BLaER1 treated with 17β-estradiol and CSF1 and Interleukin-3, amounts not matched to agents 10 nM and 100 nM (cell line): Measurements from ENCODE around the gene RUSF1.
"Not testable (repeated sequence)": the region's sequence is repeated elsewhere in the genome, so short reads cannot be mapped to it uniquely, and the experiment has no call there.

Experiments used
- H3K27ac ChIP-seq, 11 experiments: shearing (Covaris generic); formaldehyde crosslinking; 2 replicates each; pipeline ENCODE4 v1.8.1; 2022
- H3K27me3 ChIP-seq, 11 experiments: shearing (Covaris generic); formaldehyde crosslinking; 2 replicates each; pipeline ENCODE4 v1.8.1; 2022
- H3K36me3 ChIP-seq, 11 experiments: shearing (Covaris generic); formaldehyde crosslinking; 2 replicates each; pipeline ENCODE4 v1.8.1; 2022
- H3K4me1 ChIP-seq, 10 experiments: shearing (Covaris generic); formaldehyde crosslinking; 2 replicates each; pipeline ENCODE4 v1.8.1; 2022
- H3K4me2 ChIP-seq, 11 experiments: shearing (Covaris generic); formaldehyde crosslinking; 2 replicates each; pipeline ENCODE4 v1.8.1; 2022
- H3K4me3 ChIP-seq, 10 experiments: shearing (Covaris generic); formaldehyde crosslinking; 2 replicates each; pipeline ENCODE4 v1.8.1; 2022
- H3K9ac ChIP-seq, 11 experiments: shearing (Covaris generic); formaldehyde crosslinking; 2 replicates each; pipeline ENCODE4 v1.8.1; 2022
- H3K9me3 ChIP-seq, 11 experiments: shearing (Covaris generic); formaldehyde crosslinking; replicated peaks in 1 of 11; 2 replicates each; pipeline ENCODE4 v1.8.1; 2022
- H4K20me1 ChIP-seq, 11 experiments: shearing (Covaris generic); formaldehyde crosslinking; 2 replicates each; pipeline ENCODE4 v1.8.1; 2022
- Cebpa-rat ChIP-seq, 11 experiments: shearing (Covaris generic); IDR thresholded peaks; 2 replicates each; pipeline ENCODE4 v1.8.1; 2022

The RUSF1 gene

DNA sequence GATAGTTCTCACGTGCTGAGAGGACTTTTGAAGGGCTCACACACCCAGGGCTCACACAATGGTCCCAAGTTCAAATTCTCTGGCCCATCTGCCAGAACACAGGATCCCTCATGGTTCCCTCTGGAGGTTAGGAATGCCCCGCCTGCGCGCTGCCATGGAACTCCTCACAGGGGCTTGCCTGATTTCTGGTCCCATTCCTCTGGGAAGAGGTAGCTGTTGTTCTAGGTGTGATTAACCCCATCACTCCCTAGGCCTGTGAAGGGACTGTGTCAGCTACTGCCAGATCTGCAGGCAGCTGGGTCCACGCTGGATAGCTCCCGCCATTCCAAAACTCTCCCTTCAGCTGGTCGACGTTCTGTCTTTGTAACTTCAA lies 51.2 kb downstream of the RUSF1 start:
- H3K27me3 ChIP-seq = no peaks in the 10 kb centered on the region
- no peak for TF ChIP-seq Cebpa-rat (IDR thresholded peaks at IDR 0.05)
- peaks cover 56 to 81% (median 71%) of the 10 kb centered on the region in 10 experiments for H3K4me1 ChIP-seq
- H3K9me3 ChIP-seq = no peaks in the 10 kb centered on the region
- peak overlapping the region; percentile 87 to 100 (median 97) for H3K4me2 ChIP-seq
- peak overlapping the region; percentile 71 to 89 (median 80); a peak in 18 of 20 replicates for H3K4me3 ChIP-seq
- peak overlapping the region; percentile 10 to 100 (median 99); a peak in 18 of 22 replicates for H3K9ac ChIP-seq
- H3K36me3 ChIP-seq = peaks cover under 1 to 24% (median 6%) of the 10 kb centered on the region in 11 experiments; a peak in 20 of 22 replicates
- peak overlapping the region in 1 of 11 experiments; percentile 100; a peak in 1 of 22 replicates for H3K27ac ChIP-seq
- H4K20me1 ChIP-seq = peaks cover 32 to 86% (median 62%) of the 10 kb centered on the region in 11 experiments; a peak in 21 of 22 replicates

- TF ChIP-seq Cebpa-rat (IDR thresholded peaks at IDR 0.05) = no peak
- peak overlapping the region in 1 of 11 experiments; percentile 8; a peak in 1 of 22 replicates for H3K27ac ChIP-seq
- H3K9ac ChIP-seq = peak overlapping the region in 6 of 11 experiments; percentile 2 to 40 (median 15); a peak in 4 of 22 replicates
- H3K4me1 ChIP-seq = peaks cover 57 to 77% (median 72%) of the 10 kb centered on the region in 10 experiments
- H4K20me1 ChIP-seq = peaks cover 32 to 86% (median 69%) of the 10 kb centered on the region in 11 experiments; a peak in 21 of 22 replicates
- H3K27me3 ChIP-seq = no peaks in the 10 kb centered on the region
- H3K9me3 ChIP-seq = no peaks in the 10 kb centered on the region
- H3K36me3 ChIP-seq = peaks cover 0 to 20% (median 0%) of the 10 kb centered on the region in 11 experiments; a peak in 5 of 22 replicates
- peak overlapping the region in 1 of 10 experiments; percentile 3; a peak in 1 of 20 replicates for H3K4me3 ChIP-seq
- H3K4me2 ChIP-seq = peak overlapping the region; percentile 87 to 100 (median 97)
These were observed 52.4 kb downstream of the RUSF1 start for GRCh38 chr16:31455601-31456314.

DNA sequence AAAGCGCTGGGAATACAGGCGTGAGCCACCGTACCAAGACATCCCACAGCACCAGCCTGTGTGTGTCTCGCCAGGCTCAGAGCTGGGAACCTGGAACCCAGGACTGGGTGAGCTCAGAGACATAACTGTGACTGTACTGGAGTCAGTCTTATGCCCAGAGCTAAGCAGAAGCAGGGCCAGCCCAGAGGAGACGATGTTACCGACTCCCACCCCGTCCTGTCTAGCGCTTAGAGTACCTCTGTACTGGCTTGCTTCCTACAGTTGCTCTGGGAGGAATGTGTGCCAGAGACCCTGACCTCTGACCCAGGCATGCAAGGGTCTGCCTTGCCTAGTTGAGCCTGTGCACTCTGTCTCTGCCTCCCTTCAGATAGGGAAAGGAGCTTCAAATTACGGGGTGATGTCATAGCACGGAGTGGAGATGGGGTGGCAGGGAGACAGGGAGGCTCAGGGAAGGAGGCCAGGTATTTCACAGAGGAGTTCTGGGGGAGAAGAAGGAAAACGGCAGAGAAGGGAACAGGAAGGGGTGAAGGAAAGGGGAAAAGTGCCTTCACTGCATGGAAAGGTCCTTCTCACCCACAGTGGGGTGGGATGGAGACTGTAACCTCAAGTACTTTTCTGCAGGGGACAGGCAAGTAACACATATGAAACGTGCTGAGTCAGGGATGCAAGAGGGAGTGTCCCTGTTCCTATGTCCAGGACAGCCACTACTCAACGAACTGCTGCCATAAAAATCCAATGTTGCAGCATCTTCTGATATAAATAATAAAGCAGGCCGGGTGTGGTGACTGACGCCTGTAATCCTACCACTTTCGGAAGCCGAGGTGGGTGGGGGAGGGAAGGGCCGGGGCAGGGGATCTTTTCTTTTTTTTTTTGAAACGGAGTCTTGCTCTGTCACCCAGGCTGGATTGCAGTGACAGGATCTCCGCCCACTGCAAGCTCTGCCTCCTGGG lies 54.7 kb downstream of the RUSF1 start:
- Histone ChIP-seq H3K4me2 (peak overlapping the region in 5 of 11 experiments; percentile 36 to 99 (median 97); a peak in 10 of 22 replicates), H4K20me1 (peaks cover 32 to 77% (median 69%) of the 10 kb centered on the region in 11 experiments; a peak in 21 of 22 replicates), H3K27ac (peak overlapping the region in 9 of 11 experiments; percentile 8 to 54 (median 18); a peak in 9 of 22 replicates), H3K27me3 (no peaks in the 10 kb centered on the region), H3K4me1 (peaks cover 49 to 69% (median 64%) of the 10 kb centered on the region in 10 experiments), H3K9ac (peak overlapping the region in 5 of 11 experiments; percentile 1 to 47 (median 35); a peak in 4 of 22 replicates), H3K36me3 (peaks cover 0 to 20% (median 0%) of the 10 kb centered on the region in 11 experiments; a peak in 5 of 22 replicates), H3K9me3 (no peaks in the 10 kb centered on the region), H3K4me3 (no peak overlapping the region)
- no peak for TF ChIP-seq Cebpa-rat (IDR thresholded peaks at IDR 0.05)

GRCh38 chr16:31452631-31453106 lies 55.5 kb downstream of the RUSF1 start:
- Histone ChIP-seq H3K27me3 (no peaks in the 10 kb centered on the region), H3K4me3 (no peak overlapping the region), H3K4me2 (peak overlapping the region in 5 of 11 experiments; percentile 4 to 99 (median 32); a peak in 6 of 22 replicates), H3K36me3 (peaks cover 0 to 20% (median 0%) of the 10 kb centered on the region in 11 experiments; a peak in 5 of 22 replicates), H3K9ac (peak overlapping the region in 4 of 11 experiments; percentile 9 to 47 (median 34); a peak in 4 of 22 replicates), H4K20me1 (peaks cover 27 to 70% (median 61%) of the 10 kb centered on the region in 11 experiments; a peak in 21 of 22 replicates), H3K27ac (peak overlapping the region in 5 of 11 experiments; percentile 1 to 47 (median 15); a peak in 5 of 22 replicates), H3K9me3 (no peaks in the 10 kb centered on the region), H3K4me1 (peaks cover 42 to 66% (median 60%) of the 10 kb centered on the region in 10 experiments)
- TF ChIP-seq Cebpa-rat (IDR thresholded peaks at IDR 0.05) = no peak

GRCh38 chr16:31451681-31452351 lies 56.4 kb downstream of the RUSF1 start:
- H3K4me2 ChIP-seq = peak overlapping the region in 8 of 11 experiments; percentile 5 to 97 (median 34); a peak in 12 of 22 replicates
- H3K9ac ChIP-seq = peak overlapping the region in 2 of 11 experiments; percentile 37 to 47; a peak in 1 of 22 replicates
- H3K4me3 ChIP-seq = no peak overlapping the region
- peaks cover 18 to 62% (median 53%) of the 10 kb centered on the region in 11 experiments; a peak in 21 of 22 replicates for H4K20me1 ChIP-seq
- no peak overlapping the region for H3K27ac ChIP-seq
- H3K9me3 ChIP-seq = no peaks in the 10 kb centered on the region
- no peaks in the 10 kb centered on the region for H3K27me3 ChIP-seq
- peaks cover 33 to 57% (median 51%) of the 10 kb centered on the region in 10 experiments for H3K4me1 ChIP-seq
- H3K36me3 ChIP-seq = peaks cover 0 to 13% (median 0%) of the 10 kb centered on the region in 11 experiments; a peak in 5 of 22 replicates
- no peak for TF ChIP-seq Cebpa-rat (IDR thresholded peaks at IDR 0.05)

DNA sequence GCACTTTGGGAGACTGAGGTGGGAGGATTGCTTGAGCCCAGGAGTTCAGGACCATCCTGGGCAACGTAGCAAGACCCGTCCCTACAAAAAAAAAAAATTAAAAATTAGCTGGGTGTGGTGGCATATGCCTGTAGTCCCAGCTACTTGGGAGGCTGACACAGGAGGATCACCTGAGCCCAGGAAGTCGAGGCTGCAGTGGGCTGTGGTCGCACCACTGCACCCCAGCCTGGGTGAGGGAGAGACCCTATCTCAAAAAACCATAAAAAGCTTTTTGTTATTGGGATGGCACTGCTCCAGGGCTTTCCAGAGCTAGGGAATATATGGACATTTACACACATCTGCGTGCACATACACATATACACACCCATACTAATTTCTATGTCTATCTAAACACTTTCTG lies 57.0 kb downstream of the RUSF1 start:
- TF ChIP-seq Cebpa-rat (IDR thresholded peaks at IDR 0.05) = no peak
- Histone ChIP-seq H3K27ac (no peak overlapping the region), H3K4me3 (no peak overlapping the region), H4K20me1 (peaks cover 13 to 56% (median 47%) of the 10 kb centered on the region in 11 experiments; a peak in 21 of 22 replicates), H3K9me3 (peaks cover 2 to 5% (median 4%) of the 10 kb centered on the region in 11 experiments), H3K9ac (no peak overlapping the region), H3K27me3 (no peaks in the 10 kb centered on the region), H3K36me3 (peaks cover 0 to 10% (median 0%) of the 10 kb centered on the region in 11 experiments; a peak in 5 of 22 replicates), H3K4me1 (peaks cover 27 to 51% (median 45%) of the 10 kb centered on the region in 10 experiments), H3K4me2 (peak overlapping the region in 4 of 11 experiments; percentile 5 to 43 (median 24); a peak in 3 of 22 replicates)

DNA sequence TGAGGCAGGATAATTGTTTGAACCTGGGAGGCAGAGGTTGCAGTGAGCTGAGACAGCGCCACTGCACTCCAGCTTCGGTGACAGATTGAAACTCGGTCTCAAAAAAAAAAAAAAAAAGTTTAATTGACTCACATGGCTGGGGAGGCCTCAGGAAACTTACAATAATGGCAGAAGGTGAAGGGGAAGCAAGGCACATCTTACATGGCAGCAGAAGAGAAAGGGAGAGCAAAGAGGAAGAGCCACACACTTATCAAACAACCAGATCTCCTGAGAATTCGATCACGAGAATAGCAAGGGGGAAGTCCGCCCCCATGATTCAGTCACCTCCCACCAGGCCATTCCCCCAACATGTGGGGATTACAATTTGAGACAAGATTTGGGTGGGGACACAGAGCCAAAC lies 62.3 kb downstream of the RUSF1 start:
- not testable (repeated sequence) for H3K9ac ChIP-seq, H3K36me3 ChIP-seq
- H3K9me3 ChIP-seq = peaks cover 11 to 16% (median 12%) of the 10 kb centered on the region in 11 experiments

More for the DNA sequence above, 62.3 kb downstream of the RUSF1 start:
- H3K4me2 ChIP-seq, H3K27ac ChIP-seq, H3K27me3 ChIP-seq, H4K20me1 ChIP-seq: not testable (repeated sequence)
- H3K4me1 ChIP-seq = peaks cover 0 to 12% (median 9%) of the 10 kb centered on the region in 10 experiments; a peak in 15 of 20 replicates
- 0 out of 20 replicates have a peak overlapping the region, but pooled peaks of 1 of the 10 experiments have one; percentile 4 for H3K4me3 ChIP-seq
